ENCODE data around the gene FUCA2.
"Not testable (repeated sequence)": the region's sequence is repeated elsewhere in the genome, so short reads cannot be mapped to it uniquely, and the experiment has no call there.

DNA sequence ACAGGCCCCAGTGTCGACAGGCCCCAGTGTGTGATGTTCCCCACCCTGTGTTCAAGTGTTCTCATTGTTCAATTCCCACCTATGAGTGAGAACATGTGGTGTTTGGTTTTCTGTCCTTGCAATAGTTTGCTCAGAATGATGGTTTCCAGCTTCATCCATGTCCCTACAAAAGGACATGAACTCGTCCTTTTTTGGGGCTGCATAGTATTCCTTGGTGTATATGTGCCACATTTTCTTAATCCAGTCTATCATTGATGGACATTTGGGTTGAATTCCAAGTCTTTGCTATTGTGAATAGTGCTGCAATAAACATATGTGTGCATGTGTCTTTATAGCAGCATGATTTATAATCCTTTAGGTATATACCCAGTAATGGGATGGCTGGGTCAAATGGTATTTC lies 42.7 kb downstream of the FUCA2 start:
- TF ChIP-seq, protein P1, sequence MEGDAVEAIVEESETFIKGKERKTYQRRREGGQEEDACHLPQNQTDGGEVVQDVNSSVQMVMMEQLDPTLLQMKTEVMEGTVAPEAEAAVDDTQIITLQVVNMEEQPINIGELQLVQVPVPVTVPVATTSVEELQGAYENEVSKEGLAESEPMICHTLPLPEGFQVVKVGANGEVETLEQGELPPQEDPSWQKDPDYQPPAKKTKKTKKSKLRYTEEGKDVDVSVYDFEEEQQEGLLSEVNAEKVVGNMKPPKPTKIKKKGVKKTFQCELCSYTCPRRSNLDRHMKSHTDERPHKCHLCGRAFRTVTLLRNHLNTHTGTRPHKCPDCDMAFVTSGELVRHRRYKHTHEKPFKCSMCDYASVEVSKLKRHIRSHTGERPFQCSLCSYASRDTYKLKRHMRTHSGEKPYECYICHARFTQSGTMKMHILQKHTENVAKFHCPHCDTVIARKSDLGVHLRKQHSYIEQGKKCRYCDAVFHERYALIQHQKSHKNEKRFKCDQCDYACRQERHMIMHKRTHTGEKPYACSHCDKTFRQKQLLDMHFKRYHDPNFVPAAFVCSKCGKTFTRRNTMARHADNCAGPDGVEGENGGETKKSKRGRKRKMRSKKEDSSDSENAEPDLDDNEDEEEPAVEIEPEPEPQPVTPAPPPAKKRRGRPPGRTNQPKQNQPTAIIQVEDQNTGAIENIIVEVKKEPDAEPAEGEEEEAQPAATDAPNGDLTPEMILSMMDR (IDR thresholded peaks at IDR 0.05) = not testable (repeated sequence)
- TF ChIP-seq POLR2AphosphoS5 (IDR thresholded peaks at IDR 0.05; ENCODE audit: insufficient read depth in 1 of 2, low read depth in 1 of 2) = not testable (repeated sequence)

All from vagina (tissue), 2 donors.